ENCODE measurements around the gene CHRNA3. TPM values are rescaled to one million over a fixed set of nuclear protein-coding genes. Genes with fewer than 3 reads are reported as not detected.

CHRNA3 gene
- total and polyA plus RNA-seq, 8 donors, result 0.05 to 1.0 (median 0.20) TPM; not detected in 2

- no peak for ATAC-seq
Measured at GRCh38 chr15:78634210-78635145, 13.7 kb upstream of the CHRNA3 start.

GRCh38 chr15:78633348-78633747 lies 12.6 kb upstream of the CHRNA3 start:
- H3K27ac ChIP-seq, result no peak overlapping the region
- no peaks in the 10 kb centered on the region for H3K36me3 ChIP-seq
- DNase-seq, result no peak
- no peak for TF ChIP-seq CTCF (IDR thresholded peaks at IDR 0.05)
- no peak for FAIRE-seq
- no peaks in the 10 kb centered on the region for H3K4me1 ChIP-seq
- no peaks in the 10 kb centered on the region for H3K27me3 ChIP-seq
- no peak overlapping the region for H3K4me3 ChIP-seq
- intact Hi-C loops (cut with DNase I), result no loop called here
- H3K9me3 ChIP-seq, result no peaks in the 10 kb centered on the region
- ATAC-seq, result no peak
- WGBS, 2 donors, result 87 to 93% methylated on average over 2 of the region's 2 CpGs

More at GRCh38 chr15:78634210-78635145, 13.7 kb upstream of the CHRNA3 start:
- Histone ChIP-seq H3K27ac (no peak overlapping the region), H3K36me3 (no peaks in the 10 kb centered on the region), H3K27me3 (no peaks in the 10 kb centered on the region), H3K4me3 (no peak overlapping the region), H3K4me1 (no peaks in the 10 kb centered on the region), H3K9me3 (no peaks in the 10 kb centered on the region)
- FAIRE-seq (no peak), DNase-seq (no peak)
- 72 to 73% methylated on average over 12 of the region's 12 CpGs for WGBS, 2 donors
- intact Hi-C loops (cut with DNase I), result no loop called here
- TF ChIP-seq CTCF (IDR thresholded peaks at IDR 0.05), result no peak

- Histone ChIP-seq H3K36me3 (no peaks in the 10 kb centered on the region), H3K27ac (no peak overlapping the region), H3K4me1 (no peaks in the 10 kb centered on the region), H3K9me3 (no peaks in the 10 kb centered on the region), H3K27me3 (no peaks in the 10 kb centered on the region), H3K4me3 (no peak overlapping the region)
- intact Hi-C loops (cut with DNase I), result no loop called here
- ATAC-seq, result no peak
- no peak for TF ChIP-seq CTCF (IDR thresholded peaks at IDR 0.05)
- FAIRE-seq, result no peak
- no peak for DNase-seq
- WGBS, 2 donors, result 79 to 81% methylated on average over 9 of the region's 9 CpGs
Measured at GRCh38 chr15:78630886-78631633, 10.3 kb upstream of the CHRNA3 start.

GRCh38 chr15:78629716-78630065 lies 8.9 kb upstream of the CHRNA3 start:
- Histone ChIP-seq H3K27me3 (no peaks in the 10 kb centered on the region), H3K36me3 (no peaks in the 10 kb centered on the region), H3K4me1 (no peaks in the 10 kb centered on the region), H3K9me3 (no peaks in the 10 kb centered on the region), H3K4me3 (no peak overlapping the region), H3K27ac (no peak overlapping the region)
- no peak for TF ChIP-seq CTCF (IDR thresholded peaks at IDR 0.05)
- DNase-seq, result no peak
- FAIRE-seq, result no peak
- no peak for ATAC-seq
- WGBS, 2 donors, result 78% methylated on average over 12 of the region's 12 CpGs
- intact Hi-C loops (cut with DNase I), result no loop called here
